GM12891 (cell line): ENCODE results near the gene AQP12A.

Experiments
- PAX5 ChIP-seq: IDR thresholded peaks from 2 replicates; pipeline ENCODE4 v1.6.1; 2011; ENCODE audit warnings: low read length, moderate library complexity, mild to moderate bottlenecking; ENCODE audit not compliant: insufficient read depth, severe bottlenecking
- POLR2A ChIP-seq: IDR thresholded peaks from 2 replicates; pipeline ENCODE4 v1.6.1; 2011; ENCODE audit warnings: low read depth, low read length, control low read depth
- POLR2AphosphoS5 ChIP-seq: IDR thresholded peaks from 2 replicates; pipeline ENCODE4 v1.6.1; 2011; ENCODE audit warnings: low read depth, low read length, control low read depth
- POU2F2 ChIP-seq: IDR thresholded peaks from 2 replicates; pipeline ENCODE4 v1.6.1; 2011; ENCODE audit warnings: low read depth, mild to moderate bottlenecking, control low read depth, low read length, moderate library complexity
- SPI1 ChIP-seq: IDR thresholded peaks from 2 replicates; pipeline ENCODE4 v1.6.1; 2011; ENCODE audit warnings: low read depth, low read length, control low read depth
- TAF1 ChIP-seq: IDR thresholded peaks from 2 replicates; pipeline ENCODE4 v1.6.1; 2011; ENCODE audit warnings: low read depth, low read length, control low read depth

DNA sequence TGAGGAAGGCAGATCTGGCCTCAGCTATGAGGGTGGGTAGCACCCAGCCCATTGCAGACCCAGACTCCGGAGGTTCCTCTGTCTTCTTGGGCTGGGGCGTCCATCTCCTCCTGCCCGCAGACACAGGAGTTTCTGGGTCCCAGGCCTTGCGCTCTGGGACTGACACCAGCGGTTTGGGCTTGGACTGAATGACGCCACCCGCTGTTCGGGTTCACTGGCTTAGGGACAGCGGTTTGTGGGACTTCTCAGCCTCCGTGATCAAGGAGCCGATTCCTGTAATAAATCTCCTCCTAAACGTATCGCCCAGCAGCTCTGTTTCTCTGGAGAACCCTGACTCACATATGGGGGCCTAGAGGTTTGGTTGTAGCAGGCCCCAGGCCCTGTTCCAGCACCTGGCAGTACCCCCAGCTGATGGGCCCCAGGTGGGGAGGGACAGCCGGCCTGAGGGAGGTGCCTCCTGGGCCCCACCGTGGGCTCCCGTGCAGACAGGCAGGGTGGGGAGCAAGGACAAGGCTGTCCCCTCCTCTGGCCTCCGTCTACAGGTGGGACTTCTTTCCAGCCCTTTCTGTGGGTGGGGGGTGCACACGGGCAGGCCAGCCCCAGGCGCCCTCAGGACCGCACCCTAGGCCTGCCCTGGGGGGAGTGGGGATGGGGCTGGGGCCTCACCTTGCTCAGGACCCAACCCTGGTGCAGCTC is 4.5 kb upstream of the AQP12A start:
- TF ChIP-seq POLR2A (no peak), PAX5 (no peak), TAF1 (no peak), POLR2AphosphoS5 (no peak), POU2F2 (no peak), SPI1 (no peak)
